Measurements from ENCODE around the gene CD93. TPM values are rescaled to one million over a fixed set of nuclear protein-coding genes. Genes with fewer than 3 reads are reported as not detected.
A peak's percentile ranks its signal among the peaks of the same experiment; 100 is the strongest.

CD93 gene
- total and polyA plus RNA-seq, 4 donors = 1.5 to 16.0 (median 11.9) TPM

GRCh38 chr20:23127506-23128279 lies 41.6 kb upstream of the CD93 start:
- Histone ChIP-seq H3K27me3 (ENCODE audit: control insufficient read depth in 4 of 4, insufficient read depth in 4 of 4, low read length in 3 of 4) (no peaks in the 10 kb centered on the region), H3K9ac (ENCODE audit: low read depth in 1 of 2, low read length in 2 of 2) (no peak overlapping the region), H3K36me3 (ENCODE audit: control insufficient read depth in 4 of 4, insufficient read depth in 3 of 4, low read depth in 1 of 4, low read length in 3 of 4) (no peaks in the 10 kb centered on the region), H3K27ac (ENCODE audit: low read depth in 1 of 2, low read length in 2 of 2) (no peak overlapping the region), H3K9me3 (ENCODE audit: control insufficient read depth in 4 of 4, low read length in 3 of 4) (no peaks in the 10 kb centered on the region), H3K4me3 (ENCODE audit: low read depth in 1 of 3, low read length in 3 of 3) (no peak overlapping the region), H3K4me1 (ENCODE audit: control insufficient read depth in 4 of 4, insufficient read depth in 4 of 4, low read length in 3 of 4) (peaks cover 0 to 8% (median 0%) of the 10 kb centered on the region in 4 donors)
- WGBS = 93% methylated on average over 14 of the region's 14 CpGs
- TF ChIP-seq FOXA2 (IDR thresholded peaks at IDR 0.05) (no peak), RAD21 (IDR thresholded peaks at IDR 0.05) (no peak)
- no peak for DNase-seq (ENCODE audit: low spot score)

DNA sequence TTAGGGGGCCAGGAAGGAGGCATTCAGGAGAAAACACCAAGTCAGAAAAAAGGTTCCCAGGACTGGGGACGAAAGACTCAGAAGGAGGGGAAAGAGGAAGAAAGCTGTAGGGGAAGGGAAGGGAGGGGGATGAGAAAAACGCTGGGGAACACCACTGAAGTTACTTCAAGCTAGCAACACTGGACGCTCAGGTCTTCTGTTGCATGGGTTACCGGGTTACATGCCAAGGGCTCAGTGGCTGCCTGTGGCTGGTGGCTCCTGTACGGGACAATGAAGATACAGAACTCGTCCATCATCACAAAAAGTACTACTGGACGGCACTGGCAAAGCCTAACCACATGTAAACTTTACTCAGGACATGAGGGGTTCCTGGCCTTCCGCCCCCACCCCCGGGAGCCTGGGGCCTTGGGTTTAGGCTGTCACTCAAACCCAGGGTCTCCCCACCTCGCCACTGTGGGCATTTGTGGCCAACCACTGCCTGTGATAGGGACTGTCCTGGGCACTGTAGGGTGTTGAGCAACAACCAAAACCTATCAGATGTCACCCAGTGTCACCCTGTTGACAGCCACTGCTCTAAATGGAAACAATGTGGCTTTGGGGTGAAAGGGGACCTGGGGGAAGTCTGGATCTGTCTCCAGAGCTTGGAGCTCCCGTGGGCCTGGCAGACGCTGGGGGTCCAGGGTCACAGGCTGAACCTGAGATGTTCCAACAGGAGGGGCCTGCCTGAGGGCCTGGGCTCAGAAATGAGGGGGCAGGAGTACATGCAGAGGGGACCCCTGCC lies 40.3 kb upstream of the CD93 start:
- no peak overlapping the region for H3K9ac ChIP-seq (ENCODE audit: low read depth in 1 of 2, low read length in 2 of 2)
- H3K4me1 ChIP-seq (ENCODE audit: control insufficient read depth in 4 of 4, insufficient read depth in 4 of 4, low read length in 3 of 4) = peaks cover 0 to 8% (median 0%) of the 10 kb centered on the region in 4 donors
- H3K4me3 ChIP-seq (ENCODE audit: low read depth in 1 of 3, low read length in 3 of 3) = no peak overlapping the region
- TF ChIP-seq NR2F2 (IDR thresholded peaks at IDR 0.05) (no peak), JUND (IDR thresholded peaks at IDR 0.05) (no peak)
- H3K27ac ChIP-seq (ENCODE audit: low read depth in 1 of 2, low read length in 2 of 2) = peak overlapping the region; percentile 8 to 43
- no peaks in the 10 kb centered on the region for H3K36me3 ChIP-seq (ENCODE audit: control insufficient read depth in 4 of 4, insufficient read depth in 3 of 4, low read depth in 1 of 4, low read length in 3 of 4)
- DNase-seq (ENCODE audit: low spot score) = no peak
- H3K27me3 ChIP-seq (ENCODE audit: control insufficient read depth in 4 of 4, insufficient read depth in 4 of 4, low read length in 3 of 4) = no peaks in the 10 kb centered on the region
- WGBS = 77% methylated on average over 12 of the region's 12 CpGs
- no peaks in the 10 kb centered on the region for H3K9me3 ChIP-seq (ENCODE audit: control insufficient read depth in 4 of 4, low read length in 3 of 4)

- Histone ChIP-seq H3K4me1 (ENCODE audit: control insufficient read depth in 4 of 4, insufficient read depth in 4 of 4, low read length in 3 of 4) (peaks cover 0 to 8% (median 0%) of the 10 kb centered on the region in 4 donors), H3K4me3 (ENCODE audit: low read depth in 1 of 3, low read length in 3 of 3) (no peak overlapping the region), H3K27ac (ENCODE audit: low read depth in 1 of 2, low read length in 2 of 2) (peak overlapping the region; percentile 14 to 43), H3K36me3 (ENCODE audit: control insufficient read depth in 4 of 4, insufficient read depth in 3 of 4, low read depth in 1 of 4, low read length in 3 of 4) (no peaks in the 10 kb centered on the region), H3K9me3 (ENCODE audit: control insufficient read depth in 4 of 4, low read length in 3 of 4) (no peaks in the 10 kb centered on the region), H3K9ac (ENCODE audit: low read depth in 1 of 2, low read length in 2 of 2) (no peak overlapping the region), H3K27me3 (ENCODE audit: control insufficient read depth in 4 of 4, insufficient read depth in 4 of 4, low read length in 3 of 4) (no peaks in the 10 kb centered on the region)
- WGBS = 78% methylated on average over 5 of the region's 5 CpGs
- TF ChIP-seq TAF1 (conservative IDR thresholded peaks at IDR 0.05) (no peak), RAD21 (IDR thresholded peaks at IDR 0.05) (peak in 1 of 2 donors; percentile 25)
- TF ChIP-seq, protein P1, sequence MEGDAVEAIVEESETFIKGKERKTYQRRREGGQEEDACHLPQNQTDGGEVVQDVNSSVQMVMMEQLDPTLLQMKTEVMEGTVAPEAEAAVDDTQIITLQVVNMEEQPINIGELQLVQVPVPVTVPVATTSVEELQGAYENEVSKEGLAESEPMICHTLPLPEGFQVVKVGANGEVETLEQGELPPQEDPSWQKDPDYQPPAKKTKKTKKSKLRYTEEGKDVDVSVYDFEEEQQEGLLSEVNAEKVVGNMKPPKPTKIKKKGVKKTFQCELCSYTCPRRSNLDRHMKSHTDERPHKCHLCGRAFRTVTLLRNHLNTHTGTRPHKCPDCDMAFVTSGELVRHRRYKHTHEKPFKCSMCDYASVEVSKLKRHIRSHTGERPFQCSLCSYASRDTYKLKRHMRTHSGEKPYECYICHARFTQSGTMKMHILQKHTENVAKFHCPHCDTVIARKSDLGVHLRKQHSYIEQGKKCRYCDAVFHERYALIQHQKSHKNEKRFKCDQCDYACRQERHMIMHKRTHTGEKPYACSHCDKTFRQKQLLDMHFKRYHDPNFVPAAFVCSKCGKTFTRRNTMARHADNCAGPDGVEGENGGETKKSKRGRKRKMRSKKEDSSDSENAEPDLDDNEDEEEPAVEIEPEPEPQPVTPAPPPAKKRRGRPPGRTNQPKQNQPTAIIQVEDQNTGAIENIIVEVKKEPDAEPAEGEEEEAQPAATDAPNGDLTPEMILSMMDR (IDR thresholded peaks at IDR 0.05; ENCODE audit: low read depth, low read length, missing input control) = no peak
- DNase-seq (ENCODE audit: low spot score) = no peak
Measured at GRCh38 chr20:23125625-23126191, 39.6 kb upstream of the CD93 start.

- no peak for DNase-seq (ENCODE audit: low spot score)
- no peak overlapping the region for H3K4me3 ChIP-seq (ENCODE audit: low read depth in 1 of 3, low read length in 3 of 3)
- no peak overlapping the region for H3K27ac ChIP-seq (ENCODE audit: low read depth in 1 of 2, low read length in 2 of 2)
- peaks cover 0 to 8% (median 0%) of the 10 kb centered on the region in 4 donors for H3K4me1 ChIP-seq (ENCODE audit: control insufficient read depth in 4 of 4, insufficient read depth in 4 of 4, low read length in 3 of 4)
- H3K36me3 ChIP-seq (ENCODE audit: control insufficient read depth in 4 of 4, insufficient read depth in 3 of 4, low read depth in 1 of 4, low read length in 3 of 4) = no peaks in the 10 kb centered on the region
- no peak overlapping the region for H3K9ac ChIP-seq (ENCODE audit: low read depth in 1 of 2, low read length in 2 of 2)
- H3K9me3 ChIP-seq (ENCODE audit: control insufficient read depth in 4 of 4, low read length in 3 of 4) = no peaks in the 10 kb centered on the region
- H3K27me3 ChIP-seq (ENCODE audit: control insufficient read depth in 4 of 4, insufficient read depth in 4 of 4, low read length in 3 of 4) = no peaks in the 10 kb centered on the region
- 74% methylated on average over 5 of the region's 5 CpGs for WGBS
- no peak for TF ChIP-seq ATF3 (IDR thresholded peaks at IDR 0.05)
- TF ChIP-seq, protein P2, sequence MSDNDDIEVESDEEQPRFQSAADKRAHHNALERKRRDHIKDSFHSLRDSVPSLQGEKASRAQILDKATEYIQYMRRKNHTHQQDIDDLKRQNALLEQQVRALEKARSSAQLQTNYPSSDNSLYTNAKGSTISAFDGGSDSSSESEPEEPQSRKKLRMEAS (IDR thresholded peaks at IDR 0.05) = no peak
- TF ChIP-seq SP1 (IDR thresholded peaks at IDR 0.05) = no peak
- TF ChIP-seq, protein P1 (IDR thresholded peaks at IDR 0.05; ENCODE audit: low read depth, low read length, missing input control) = no peak
- TF ChIP-seq GABPA (IDR thresholded peaks at IDR 0.05 in 1 of 2, conservative IDR thresholded peaks at IDR 0.05 in 1 of 2) = no peak
- no peak for TF ChIP-seq EGR1 (IDR thresholded peaks at IDR 0.05; ENCODE audit: low read depth in 2 of 2)
- TF ChIP-seq HNF4A (conservative IDR thresholded peaks at IDR 0.05) = no peak
- no peak for TF ChIP-seq YY1 (IDR thresholded peaks at IDR 0.05)
- no peak for TF ChIP-seq NR2F2 (IDR thresholded peaks at IDR 0.05)
- no peak for TF ChIP-seq HNF4G (IDR thresholded peaks at IDR 0.05)
- no peak for TF ChIP-seq RAD21 (IDR thresholded peaks at IDR 0.05)
Measured at GRCh38 chr20:23125159-23125558, 39.0 kb upstream of the CD93 start.
